ENCODE data around the gene KLHL3. TPM values are rescaled to one million over a fixed set of nuclear protein-coding genes. Genes with fewer than 3 reads are reported as not detected.

Gene KLHL3
- total RNA-seq, 4 donors from 2014 or later, result 1.7 to 3.8 (median 3.1) TPM

DNA sequence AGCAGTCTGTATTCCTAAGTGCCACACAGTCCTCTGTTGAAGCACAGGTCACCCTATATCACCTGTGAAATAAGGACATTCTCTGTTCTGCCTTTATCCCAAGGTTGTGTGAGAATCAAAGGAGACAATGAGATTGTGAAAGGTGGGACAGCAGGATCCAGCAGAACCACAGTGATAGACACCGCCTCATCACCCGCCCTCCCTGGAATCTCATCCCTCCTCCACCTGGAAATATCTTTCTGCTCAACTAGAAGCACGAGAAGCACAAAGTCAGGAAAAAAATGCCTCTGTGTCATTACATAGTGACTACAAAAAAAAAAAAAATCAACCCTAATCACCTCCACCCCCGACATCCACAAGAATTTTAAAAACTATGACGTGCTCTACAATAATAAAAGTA, 32.3 kb downstream of the KLHL3 start:
- Histone ChIP-seq H3K36me3 (peaks cover 0 to 10% (median 0%) of the 10 kb centered on the region in 3 donors), H3K27ac (no peak overlapping the region), H3K9me3 (no peaks in the 10 kb centered on the region), H3K4me1 (no peaks in the 10 kb centered on the region), H3K4me3 (no peak overlapping the region), H3K27me3 (no peaks in the 10 kb centered on the region)
- 83 to 90% methylated on average over 5 of the region's 5 CpGs for WGBS, 2 donors
- intact Hi-C loops (cut with DNase I), result no loop called here
- DNase-seq, result no peak
- TF ChIP-seq, protein P1, sequence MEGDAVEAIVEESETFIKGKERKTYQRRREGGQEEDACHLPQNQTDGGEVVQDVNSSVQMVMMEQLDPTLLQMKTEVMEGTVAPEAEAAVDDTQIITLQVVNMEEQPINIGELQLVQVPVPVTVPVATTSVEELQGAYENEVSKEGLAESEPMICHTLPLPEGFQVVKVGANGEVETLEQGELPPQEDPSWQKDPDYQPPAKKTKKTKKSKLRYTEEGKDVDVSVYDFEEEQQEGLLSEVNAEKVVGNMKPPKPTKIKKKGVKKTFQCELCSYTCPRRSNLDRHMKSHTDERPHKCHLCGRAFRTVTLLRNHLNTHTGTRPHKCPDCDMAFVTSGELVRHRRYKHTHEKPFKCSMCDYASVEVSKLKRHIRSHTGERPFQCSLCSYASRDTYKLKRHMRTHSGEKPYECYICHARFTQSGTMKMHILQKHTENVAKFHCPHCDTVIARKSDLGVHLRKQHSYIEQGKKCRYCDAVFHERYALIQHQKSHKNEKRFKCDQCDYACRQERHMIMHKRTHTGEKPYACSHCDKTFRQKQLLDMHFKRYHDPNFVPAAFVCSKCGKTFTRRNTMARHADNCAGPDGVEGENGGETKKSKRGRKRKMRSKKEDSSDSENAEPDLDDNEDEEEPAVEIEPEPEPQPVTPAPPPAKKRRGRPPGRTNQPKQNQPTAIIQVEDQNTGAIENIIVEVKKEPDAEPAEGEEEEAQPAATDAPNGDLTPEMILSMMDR (IDR thresholded peaks at IDR 0.05), result no peak
- no peak for TF ChIP-seq POLR2A (IDR thresholded peaks at IDR 0.05)

DNA sequence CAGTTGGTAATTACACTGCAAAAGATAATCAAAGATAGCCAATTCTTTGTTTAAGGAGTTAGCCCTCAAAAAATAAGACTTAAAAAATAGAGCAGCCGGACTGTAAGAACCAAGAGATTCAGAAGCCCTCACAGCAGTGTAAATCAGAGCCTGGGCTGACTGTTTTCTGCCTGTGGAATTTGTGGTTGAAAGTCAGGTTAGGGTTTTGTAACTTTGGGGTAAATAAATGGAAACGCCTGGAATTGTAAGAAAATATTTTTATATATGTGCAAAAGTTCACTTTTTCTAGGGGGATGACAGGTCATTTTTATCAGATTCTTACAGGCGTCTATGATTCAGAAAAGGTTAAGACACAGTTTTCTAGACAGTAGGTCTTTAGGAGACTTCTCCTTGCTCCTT, 35.6 kb downstream of the KLHL3 start:
- Histone ChIP-seq H3K36me3 (peaks cover 0 to 21% (median 0%) of the 10 kb centered on the region in 3 donors), H3K4me3 (no peak overlapping the region), H3K9me3 (no peaks in the 10 kb centered on the region), H3K27ac (no peak overlapping the region), H3K27me3 (no peaks in the 10 kb centered on the region), H3K4me1 (peaks cover 0 to 11% (median 0%) of the 10 kb centered on the region in 3 donors)
- 82 to 85% methylated on average over 3 of the region's 3 CpGs for WGBS, 2 donors
- DNase-seq, result no peak
- no peak for TF ChIP-seq POLR2A (IDR thresholded peaks at IDR 0.05)
- TF ChIP-seq, protein P1 (IDR thresholded peaks at IDR 0.05), result no peak
- intact Hi-C loops (cut with DNase I), result no loop called here

DNA sequence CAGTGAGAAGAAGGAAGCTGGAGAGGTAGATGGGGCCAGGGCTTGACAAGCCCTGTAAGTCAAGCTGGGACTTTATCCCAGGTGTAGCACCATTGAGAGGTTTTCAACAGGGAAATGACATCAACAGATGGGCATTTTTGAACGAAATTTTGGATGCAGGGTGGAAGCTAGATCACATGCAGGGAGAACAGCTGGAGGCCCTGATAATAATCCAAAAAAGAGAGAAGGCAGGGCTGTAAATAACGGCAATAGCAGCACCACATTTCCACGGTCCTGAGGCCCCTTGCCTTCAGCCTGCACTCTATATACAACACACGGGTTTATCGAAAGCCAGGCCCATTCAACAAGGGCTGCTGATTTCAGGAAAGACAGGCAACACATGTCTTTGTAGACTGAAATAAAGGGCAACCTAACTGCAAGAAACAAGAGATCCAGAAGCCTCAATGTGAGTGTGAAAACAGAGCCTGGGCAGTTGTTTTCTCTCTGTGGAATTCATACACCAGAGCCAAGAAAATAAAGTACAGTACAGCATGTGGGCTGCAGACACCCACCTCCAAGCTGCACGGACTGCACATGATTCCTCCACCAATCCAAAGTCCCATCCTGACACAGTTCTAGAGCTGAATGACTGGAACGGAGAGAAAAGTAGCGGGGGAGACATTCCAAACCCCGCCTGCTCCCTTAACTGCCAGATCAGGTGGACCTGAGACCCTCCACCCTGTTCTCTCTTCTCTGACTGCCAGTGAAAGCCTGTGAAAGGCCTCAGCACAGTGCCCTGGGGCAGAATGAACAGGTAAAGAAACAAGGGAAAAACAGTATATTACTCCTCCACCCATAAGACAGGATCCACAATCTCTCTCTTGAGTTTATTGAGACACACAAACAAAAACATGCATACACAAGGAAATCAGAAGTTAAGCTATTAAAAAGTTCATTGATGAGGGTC, 36.3 kb downstream of the KLHL3 start:
- Histone ChIP-seq H3K27ac (no peak overlapping the region), H3K4me3 (no peak overlapping the region), H3K36me3 (peaks cover 0 to 21% (median 0%) of the 10 kb centered on the region in 3 donors), H3K27me3 (no peaks in the 10 kb centered on the region), H3K9me3 (no peaks in the 10 kb centered on the region), H3K4me1 (peaks cover 0 to 13% (median 0%) of the 10 kb centered on the region in 3 donors)
- no peak for DNase-seq
- intact Hi-C loops (cut with DNase I), result no loop called here
- no peak for TF ChIP-seq POLR2A (IDR thresholded peaks at IDR 0.05)
- TF ChIP-seq, protein P1 (IDR thresholded peaks at IDR 0.05), result no peak
- WGBS, 2 donors, result 68% methylated on average over 6 to 9 of the region's 9 CpGs

DNA sequence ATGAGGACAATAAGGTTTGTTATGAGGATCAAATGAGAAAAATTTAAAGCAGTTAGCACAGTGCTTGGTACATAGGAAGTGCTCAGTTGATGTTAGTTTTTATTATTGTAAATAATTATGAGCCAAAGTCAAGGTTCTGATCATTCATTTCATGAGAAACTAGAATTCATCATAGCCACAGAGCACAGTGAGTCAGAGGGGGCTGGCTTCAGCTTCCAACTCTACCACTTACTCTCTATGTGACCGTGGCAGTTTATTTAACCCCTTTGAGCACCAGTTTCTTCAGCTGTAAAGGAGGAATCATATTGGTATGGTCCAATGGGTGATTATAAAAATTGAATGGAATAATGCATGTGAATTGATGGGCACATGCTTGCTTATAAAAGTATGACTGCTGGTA, 39.4 kb downstream of the KLHL3 start:
- TF ChIP-seq POLR2A (IDR thresholded peaks at IDR 0.05), result no peak
- TF ChIP-seq, protein P1 (IDR thresholded peaks at IDR 0.05), result no peak
- DNase-seq, result no peak
- intact Hi-C loops (cut with DNase I), result no loop called here
- Histone ChIP-seq H3K4me3 (no peak overlapping the region), H3K27ac (peak overlapping the region in 2 of 4 donors; percentile 51 to 59), H3K4me1 (peaks cover 0 to 13% (median 0%) of the 10 kb centered on the region in 3 donors), H3K27me3 (no peaks in the 10 kb centered on the region), H3K9me3 (no peaks in the 10 kb centered on the region), H3K36me3 (peaks cover 0 to 24% (median 0%) of the 10 kb centered on the region in 3 donors)
- 0 to 29% methylated on average over 1 of the region's 1 CpG for whole genome bisulfite sequencing, 2 donors

All from esophagus squamous epithelium (tissue), 5 donors.